GM21423 (cell line): Measurements from ENCODE around the gene CTPS1.

Experiments
- ATAC-seq: cut with Tn5 transposase; IDR thresholded peaks from one replicate; pipeline ENCODE4 v1.9.1; 2021; ENCODE audit warnings: mild to moderate bottlenecking, moderate library complexity; ENCODE audit not compliant: unreplicated experiment

The CTPS1 gene, protein sequence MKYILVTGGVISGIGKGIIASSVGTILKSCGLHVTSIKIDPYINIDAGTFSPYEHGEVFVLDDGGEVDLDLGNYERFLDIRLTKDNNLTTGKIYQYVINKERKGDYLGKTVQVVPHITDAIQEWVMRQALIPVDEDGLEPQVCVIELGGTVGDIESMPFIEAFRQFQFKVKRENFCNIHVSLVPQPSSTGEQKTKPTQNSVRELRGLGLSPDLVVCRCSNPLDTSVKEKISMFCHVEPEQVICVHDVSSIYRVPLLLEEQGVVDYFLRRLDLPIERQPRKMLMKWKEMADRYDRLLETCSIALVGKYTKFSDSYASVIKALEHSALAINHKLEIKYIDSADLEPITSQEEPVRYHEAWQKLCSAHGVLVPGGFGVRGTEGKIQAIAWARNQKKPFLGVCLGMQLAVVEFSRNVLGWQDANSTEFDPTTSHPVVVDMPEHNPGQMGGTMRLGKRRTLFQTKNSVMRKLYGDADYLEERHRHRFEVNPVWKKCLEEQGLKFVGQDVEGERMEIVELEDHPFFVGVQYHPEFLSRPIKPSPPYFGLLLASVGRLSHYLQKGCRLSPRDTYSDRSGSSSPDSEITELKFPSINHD

DNA sequence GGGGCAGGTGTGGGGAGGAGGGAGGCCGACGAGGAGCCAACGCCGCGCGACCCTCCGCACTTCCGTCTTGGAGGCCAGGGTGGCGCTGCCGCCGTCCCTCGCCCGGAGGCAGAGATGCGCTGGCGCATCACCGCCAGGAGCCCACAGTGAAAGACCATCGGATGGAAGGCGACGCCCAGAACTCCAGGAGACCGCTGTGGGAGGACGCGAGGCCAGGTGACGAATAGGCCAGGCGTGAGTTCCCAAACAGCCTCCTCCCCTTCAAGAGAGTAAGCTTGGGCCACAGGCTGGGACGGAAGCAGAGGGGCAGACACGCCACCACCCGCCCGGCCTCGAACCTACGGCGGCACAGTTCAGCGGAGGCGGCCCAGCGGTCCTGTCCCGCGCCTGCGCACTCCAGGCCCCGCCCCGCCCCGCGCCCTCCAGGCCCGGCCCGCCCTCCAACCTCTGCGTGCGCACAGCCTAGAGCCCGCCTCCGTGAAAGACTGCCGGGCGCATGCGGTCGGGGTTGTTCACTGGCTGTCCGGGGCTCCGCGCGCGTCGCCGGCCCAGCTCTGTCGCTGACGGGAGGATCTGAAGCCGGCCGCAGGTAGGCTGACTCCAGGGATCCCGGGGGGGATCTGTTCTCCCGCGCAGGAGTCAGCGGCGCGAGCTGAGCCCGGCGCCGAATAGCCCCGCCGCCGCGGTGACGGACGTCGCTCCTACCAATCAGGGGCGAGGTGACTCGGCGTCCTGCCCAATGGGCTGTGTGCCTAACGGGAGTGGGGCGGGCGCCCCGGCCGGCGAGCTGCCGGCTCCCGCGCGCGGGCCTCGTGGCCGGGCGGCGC lies at the start of gene CTPS1:
TSS of gene CTPS1 (plus strand) at position 456 of the 827 bp plus-strand sequence. CDS start 3,595 bp downstream, outside the sequence.
- ATAC-seq: peak; percentile 87

DNA sequence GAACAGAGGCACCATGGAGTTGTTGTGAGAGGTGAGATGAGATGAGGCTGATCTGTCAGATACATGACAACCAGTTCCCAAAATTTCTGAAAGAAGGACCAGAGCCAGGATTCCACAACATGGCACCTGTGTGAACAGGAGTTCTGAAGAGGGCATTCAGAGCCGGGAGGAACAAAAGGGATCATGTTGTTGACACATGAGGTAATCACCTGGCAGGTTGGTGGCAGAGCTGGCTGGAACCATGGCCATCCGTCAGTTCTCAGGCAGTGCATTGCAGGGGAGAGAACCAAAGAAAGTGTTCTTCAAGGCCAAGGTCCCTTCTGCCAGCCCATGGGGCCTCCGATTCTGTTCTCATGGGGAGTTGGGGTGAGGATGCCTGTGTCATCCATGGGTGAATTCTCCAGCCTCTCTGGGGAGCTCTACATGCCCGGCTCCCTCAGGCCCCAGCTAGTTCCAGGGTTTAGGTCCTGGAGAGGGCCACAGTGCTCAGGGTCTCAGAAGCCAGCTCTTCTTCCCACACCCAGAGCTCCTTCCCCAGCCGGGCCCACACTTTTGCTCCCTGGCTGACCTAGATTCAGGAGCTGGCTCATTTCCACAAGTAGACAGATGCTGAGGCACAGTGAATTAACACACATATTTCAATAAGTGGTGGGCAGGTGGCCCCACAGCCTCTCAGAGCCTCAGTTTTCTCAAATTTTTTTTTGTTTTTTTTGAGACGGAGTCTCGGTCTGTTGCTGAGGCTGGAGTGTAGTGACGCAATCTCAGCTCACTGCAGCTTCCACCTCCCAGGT lies 49.1 kb upstream of the CTPS1 start:
- ATAC-seq: no peak

DNA sequence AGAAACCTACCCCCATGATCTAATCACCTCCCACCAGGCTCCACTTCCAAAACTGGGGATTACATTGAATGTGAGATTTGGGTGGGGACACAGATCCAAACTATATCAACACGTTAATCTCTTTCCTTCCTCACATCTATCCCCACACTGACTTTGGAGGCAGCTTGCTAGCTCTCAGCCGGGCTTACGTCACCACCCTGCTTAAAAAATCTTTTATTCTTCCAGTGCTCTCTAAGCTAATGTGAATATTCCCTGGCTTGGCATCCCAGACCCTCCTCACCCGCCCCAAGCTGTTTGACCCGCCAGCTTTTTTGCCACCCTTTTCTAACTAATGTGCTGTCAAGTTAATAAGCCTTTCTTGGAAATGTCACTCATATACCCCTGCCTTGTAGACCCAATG lies 47.9 kb upstream of the CTPS1 start:
- ATAC-seq: no peak

DNA sequence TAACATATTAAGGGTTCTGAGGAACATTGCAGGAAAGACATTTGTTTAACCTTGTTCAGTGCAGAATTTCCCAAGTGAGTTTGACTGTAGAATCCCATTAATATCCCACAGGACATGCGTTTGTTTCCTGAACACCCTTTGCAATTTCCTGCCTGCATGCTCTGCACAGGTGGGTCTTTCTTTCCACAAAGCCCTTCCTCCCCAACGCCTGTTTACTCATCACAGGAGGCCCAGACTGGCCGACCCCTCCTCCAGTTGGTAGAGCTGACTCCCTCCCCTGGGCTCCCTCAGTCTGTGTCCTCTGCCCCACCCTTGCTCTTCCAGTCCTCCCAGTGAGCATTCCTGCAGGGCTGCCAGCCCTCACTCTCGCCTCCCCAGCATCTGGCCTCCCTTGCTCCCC lies 47.5 kb upstream of the CTPS1 start:
- no peak for ATAC-seq

DNA sequence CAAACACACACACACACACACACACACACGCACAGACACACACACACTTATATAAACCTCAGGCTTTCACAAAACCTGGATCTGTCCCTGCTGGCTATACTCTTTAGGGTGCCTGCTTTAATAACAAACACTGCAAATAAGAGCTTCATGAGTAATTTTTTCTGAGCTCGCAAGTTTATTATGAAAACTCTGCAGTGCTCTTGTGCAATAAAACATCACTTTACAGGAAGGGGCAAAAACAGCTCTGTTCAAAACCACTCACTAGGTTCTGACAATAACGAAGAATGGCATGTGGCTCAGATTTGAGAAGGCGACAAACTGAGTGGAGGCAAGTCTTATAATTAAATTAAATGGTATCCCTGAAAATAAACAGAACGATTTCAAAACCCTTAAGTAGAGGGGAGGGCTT lies 42.6 kb upstream of the CTPS1 start:
- ATAC-seq: no peak

DNA sequence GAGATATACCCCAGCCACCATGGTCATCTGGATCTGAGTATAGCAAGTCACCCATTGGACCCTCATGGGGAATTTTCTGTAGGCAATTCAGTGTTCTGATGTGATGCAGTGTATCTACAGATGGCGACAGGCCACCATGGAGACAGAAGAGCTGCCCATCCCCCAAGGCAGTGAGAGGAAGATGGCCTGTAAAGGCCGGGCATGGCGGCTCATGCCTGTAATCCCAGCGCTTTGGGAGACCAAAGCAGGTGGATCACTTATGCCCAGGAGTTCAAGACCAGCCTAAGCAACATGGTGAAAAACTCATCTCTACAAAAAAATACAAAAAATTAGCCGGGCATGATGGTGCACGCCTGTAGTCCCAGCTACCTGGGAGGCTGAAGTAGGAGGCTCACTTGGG lies 41.1 kb upstream of the CTPS1 start:
- ATAC-seq: no peak

DNA sequence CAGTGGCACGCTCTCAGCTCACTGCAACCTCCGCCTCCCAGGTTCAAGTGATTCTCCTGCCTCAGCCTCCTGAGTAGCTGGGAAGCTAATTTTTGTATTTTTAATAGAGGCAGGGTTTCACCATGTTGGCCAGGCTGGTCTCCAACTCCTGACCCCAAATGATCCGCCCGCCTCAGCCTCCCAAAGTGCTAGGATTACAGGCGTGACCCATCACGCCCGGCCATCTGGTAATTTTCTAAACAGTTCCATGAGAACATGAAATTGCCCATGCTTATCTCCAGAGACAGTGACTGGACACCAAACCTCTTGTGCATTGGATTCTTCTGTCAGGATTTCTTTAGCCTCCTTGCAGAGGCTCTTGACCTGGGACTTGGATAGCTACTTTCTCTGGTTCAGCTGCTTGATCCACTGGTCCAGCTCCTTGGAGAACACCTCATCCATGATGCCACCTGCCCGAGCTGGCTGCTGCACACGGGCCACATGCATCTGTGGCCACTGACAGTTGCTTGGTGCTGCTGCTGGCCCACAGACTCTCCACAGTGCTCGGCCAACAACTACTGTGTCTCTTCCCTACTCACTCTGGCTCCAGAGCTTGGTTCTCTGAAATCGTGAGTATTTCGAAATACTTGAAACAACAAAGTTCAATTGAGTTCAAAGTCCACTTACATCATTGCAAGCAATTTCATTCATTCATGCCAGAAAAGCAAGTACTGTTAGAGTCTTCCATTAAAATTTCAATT lies 40.0 kb upstream of the CTPS1 start:
- ATAC-seq: no peak

DNA sequence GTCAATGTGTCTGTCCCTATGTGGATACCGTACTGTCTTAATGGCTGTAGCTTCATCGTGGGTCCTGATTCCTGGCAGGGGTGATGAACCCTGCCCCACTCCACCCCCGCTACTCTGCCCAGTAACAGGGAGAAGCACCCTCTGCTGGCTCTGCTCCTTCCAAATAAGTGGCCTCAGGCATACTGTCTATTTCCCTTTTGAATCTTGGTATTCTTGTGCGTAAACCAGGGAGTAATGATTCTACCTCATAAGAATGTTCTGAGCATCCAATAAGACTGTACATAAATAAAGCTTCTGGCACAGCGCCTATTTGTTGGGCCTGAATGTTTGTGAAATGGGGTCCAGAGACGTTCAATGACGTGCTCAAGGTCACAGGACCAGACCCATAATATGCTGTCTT lies 35.2 kb upstream of the CTPS1 start:
- ATAC-seq: no peak

DNA sequence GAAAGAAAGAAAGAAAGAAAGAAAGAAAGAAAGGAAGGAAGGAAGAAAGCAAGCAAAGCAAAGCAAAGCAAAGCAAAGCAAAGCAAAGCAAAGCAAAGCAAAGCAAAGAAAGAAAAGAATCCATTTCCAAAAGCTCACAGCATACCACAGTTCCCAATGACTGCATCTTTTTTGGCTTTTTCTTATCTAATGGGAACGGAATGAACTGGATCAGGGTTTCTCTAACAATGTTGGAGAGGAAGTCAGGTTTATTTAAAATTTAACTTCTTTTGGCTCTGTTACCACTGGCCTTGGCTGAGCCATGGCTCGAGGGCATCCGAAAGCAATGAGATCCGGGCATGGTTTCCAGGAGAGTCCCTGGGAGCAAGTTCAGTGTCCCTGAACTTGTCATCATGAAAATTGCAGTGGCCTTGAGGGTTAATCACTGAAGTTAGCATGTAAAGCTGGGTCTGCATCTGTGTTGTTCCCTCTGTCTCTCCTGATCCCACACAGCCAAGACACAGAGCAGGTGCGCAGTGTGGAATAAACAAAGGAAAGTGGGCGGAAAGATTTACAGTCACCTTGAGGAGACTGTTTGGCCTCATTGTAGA lies 34.6 kb upstream of the CTPS1 start:
- ATAC-seq: no peak

DNA sequence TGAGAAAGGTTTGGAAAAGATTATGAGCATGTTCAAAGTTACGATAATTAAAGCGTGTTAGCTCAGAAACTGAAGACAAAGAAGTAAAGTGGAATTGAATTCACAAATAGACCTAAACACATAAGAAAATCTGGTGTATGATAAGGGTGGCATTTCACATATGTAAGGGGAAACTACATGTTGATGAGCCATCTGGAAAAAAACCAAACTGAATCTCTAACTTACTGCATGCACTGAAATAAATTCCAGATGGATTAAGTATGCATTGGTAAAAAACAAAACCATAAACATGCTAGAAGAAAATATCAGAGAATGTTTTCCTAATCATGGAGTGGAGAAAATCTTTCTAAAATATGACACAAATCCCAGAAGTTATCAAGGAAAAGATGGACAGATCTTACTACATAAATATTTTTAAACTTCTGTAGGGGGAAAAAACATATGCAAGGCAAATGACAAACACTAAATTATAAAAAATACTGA lies 34.0 kb upstream of the CTPS1 start:
- ATAC-seq: no peak

DNA sequence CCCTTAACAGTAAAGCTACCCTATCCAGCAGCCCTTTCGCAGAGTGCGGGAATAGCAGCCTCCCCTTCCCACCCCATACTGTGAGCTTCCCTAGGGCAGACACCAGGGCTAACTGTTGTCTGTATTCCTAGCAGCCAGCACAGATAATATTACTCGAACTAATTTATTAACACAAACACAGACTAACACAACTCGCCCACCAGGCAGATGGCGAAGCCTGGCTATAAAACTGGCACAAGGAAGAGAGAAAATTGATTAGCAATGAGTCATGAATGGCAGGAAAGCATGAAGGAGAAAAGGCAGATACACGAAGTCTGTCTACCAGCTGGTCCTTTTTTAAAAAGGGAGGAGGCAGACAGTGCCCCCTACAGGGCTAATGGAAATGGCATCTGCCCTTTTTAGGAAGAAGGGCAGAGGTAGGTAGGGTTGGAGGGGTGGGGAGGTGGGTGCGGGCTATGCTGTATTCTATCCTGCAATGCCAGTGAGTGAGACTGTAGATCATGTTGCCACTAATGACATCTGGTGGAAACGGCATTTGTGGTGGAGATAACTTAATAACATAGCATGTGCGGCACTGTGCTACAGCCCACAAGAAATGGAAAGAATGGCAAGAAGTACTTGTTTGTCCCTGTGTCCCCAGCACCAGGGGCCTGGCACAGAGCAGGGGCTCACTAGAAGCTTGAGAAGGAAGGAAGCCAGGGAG lies 30.6 kb upstream of the CTPS1 start:
- no peak for ATAC-seq

DNA sequence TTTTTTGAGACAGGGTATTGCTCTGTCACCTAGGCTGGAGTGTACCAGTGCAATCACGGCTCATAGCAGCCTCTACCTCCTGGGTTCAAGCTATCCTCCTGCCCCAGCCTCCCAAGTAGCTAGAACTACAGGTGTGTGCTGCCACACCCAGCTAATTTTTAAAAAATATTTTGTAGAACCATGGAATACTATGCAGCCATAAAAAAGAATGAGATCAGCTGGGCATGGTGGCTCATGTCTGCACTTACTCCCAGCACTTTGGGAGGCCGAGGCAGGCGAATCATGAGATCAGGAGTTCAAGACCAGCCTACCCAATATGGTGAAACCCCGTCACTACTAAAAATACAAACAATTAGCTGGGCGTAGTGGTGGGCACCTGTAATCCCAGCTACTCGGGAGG lies 29.9 kb upstream of the CTPS1 start:
- ATAC-seq: no peak

DNA sequence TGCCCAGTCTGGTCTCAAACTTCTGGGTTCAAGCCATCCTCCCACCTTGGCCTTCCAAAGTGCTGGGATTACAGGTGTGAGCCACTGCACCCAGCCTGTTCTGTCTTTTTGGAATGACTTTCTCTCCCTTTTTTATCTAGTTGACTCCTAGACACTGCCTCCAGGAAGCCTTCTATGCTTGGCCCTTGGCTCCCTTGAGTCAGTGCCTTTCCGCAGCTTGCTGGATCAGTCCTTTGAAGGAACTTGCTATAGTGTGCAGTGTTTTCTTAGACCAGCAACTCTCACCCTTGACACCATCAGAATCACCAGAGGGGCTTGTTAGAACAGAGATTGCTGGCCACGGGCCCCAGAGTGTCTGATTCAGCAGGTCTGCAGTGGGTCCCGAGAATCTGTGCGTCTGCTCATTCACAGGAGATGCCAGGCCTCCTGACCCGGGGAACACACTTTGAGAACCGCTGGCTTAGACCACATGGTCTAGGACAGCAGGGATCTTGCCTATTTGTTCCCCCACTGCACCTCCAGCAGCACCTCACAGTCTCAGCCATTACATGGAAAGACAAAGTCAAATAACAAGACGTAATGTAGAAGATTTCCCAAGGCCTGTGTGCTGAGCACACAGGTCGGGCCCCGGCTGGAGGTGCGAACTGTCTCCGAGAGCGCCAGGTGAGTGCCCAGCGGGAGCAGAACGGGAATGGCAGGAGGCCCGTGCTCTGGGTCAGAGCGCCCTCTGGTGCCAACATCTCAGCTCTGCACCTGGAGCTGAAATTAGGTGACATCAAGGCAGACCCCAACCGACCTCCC lies 27.4 kb upstream of the CTPS1 start:
- no peak for ATAC-seq

DNA sequence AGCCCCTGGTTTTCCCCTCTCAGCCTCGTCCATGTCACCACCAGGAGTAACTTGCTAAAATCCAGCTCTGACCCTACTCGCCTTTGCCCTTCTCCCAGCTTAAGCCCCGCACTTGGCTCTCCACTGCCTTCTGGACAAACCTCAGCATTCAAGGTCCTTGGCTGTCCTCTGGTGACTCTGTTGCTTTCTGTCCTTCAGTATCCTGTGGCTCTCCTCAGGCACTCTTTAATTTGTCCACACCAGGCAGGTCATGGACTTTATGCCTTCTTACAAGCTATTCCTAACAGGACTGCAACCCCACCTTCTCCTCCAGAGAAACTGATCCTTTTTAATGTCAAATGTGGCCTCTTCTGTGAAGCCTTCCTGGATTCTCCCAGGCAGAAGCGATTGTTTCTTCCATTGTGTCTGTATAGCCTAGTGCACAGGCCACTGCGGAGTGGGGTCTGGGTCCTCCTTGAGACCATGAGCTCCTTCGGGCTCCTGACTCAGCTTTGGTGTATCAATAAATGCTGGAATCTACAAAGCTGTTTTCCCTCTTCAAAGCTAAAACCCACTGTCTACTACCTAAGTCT lies 26.7 kb upstream of the CTPS1 start:
- no peak for ATAC-seq

DNA sequence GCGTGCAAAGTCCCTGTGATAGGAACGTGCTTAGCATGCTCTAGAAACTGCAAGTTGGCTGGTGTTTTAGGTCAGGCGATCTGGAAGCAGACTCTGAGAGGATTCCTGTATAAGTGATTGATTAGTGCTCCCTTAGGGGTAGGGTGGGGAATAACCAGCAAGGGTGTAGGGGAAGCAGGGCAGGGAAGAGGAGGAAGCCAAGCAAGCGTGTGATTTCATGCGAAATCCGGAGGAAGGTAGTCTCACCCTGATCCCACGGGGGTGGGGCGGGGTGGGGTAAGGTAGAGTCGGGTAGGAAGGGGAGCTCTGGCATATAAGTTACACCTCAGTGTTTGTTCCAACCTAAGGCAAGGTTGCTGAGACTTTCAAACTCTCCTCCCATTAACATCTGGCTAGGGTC lies 24.9 kb upstream of the CTPS1 start:
- ATAC-seq: no peak

DNA sequence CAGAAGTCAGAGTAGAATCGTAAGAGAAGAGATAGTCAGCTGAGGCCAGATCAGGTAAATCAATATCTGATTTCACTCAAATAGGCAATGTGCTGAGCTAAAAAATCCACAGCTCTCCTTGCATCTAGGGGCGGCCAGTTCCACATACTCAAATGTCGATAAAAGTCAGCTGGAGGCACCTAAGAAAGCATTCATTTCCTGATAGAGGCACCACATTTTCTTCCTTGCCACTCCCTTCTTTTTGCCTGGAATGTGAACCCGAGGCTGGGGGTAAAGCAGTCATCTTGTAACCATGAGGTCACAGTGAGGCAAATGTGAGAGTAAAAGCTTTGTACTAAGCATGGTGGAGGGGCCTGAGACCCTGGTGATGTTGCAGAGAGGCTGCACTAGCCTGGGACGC lies 24.2 kb upstream of the CTPS1 start:
- ATAC-seq: no peak

DNA sequence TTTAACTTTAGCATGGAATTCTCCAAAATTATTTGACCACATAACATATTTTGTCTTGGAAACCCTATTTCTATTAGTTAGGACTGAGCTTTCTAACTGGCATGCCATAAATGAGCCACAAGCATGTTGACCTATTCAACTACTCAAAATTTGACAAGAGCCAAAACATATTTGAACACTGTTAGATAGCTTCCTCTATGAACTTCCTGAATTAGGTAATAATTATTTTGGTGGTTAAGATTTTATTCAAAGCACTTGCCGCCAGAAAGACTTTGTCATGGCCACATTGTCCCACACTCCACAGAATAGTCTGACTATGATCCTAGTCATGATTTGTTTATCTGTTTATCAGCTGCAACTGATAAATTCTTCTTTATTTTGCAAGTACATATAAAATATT lies 23.1 kb upstream of the CTPS1 start:
- ATAC-seq: peak; percentile 58

DNA sequence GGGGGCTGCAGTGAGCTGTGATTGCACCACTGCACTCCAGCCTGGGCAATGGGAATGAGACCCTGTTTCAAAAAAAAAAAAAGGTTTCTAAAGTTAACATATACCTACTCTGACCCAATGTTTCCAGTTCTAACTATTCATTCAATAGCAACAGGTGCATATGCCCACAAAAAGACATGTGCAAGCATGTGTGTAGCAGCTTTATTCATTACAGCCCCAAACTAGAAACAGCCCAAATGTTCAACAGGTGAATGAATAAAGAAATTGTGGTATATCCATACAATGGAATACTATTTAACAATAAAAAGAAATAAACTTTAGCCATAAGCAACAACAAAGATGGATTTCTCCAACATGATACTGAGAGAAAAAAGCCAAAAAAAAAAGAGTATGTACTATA lies 21.3 kb upstream of the CTPS1 start:
- no peak for ATAC-seq
